Skeletal muscle cell (primary cell): Measurements from ENCODE around the gene UAP1.
"Not testable (repeated sequence)": the region's sequence is repeated elsewhere in the genome, so short reads cannot be mapped to it uniquely, and the experiment has no call there.

ENCODE experiments used
- DNase-seq: peaks from one replicate; pipeline ENCODE4 v3.0.0-alpha.2; 2010; ENCODE audit warnings: low read depth
- H3K4me3 ChIP-seq: 2 replicates; pipeline ENCODE4 v1.5.1; 2011; ENCODE audit warnings: low read depth, mild to moderate bottlenecking, control low read depth, low read length, moderate library complexity

UAP1 gene

GRCh38 chr1:162603117-162603516 lies 41.6 kb downstream of the UAP1 start:
- DNase-seq, H3K4me3 ChIP-seq: not testable (repeated sequence)

GRCh38 chr1:162605225-162605927 lies 43.9 kb downstream of the UAP1 start:
- H3K4me3 ChIP-seq: no peak overlapping the region
- DNase-seq: peak; percentile 92

- no peak overlapping the region for H3K4me3 ChIP-seq
- DNase-seq: no peak
Measured at GRCh38 chr1:162609306-162609705, 47.8 kb downstream of the UAP1 start.

- peak; percentile 56 for DNase-seq
- H3K4me3 ChIP-seq: no peak overlapping the region
Measured at GRCh38 chr1:162612606-162613400, 51.3 kb downstream of the UAP1 start.

- H3K4me3 ChIP-seq: no peak overlapping the region
- no peak for DNase-seq
Measured at GRCh38 chr1:162616848-162617247, 55.3 kb downstream of the UAP1 start.

- H3K4me3 ChIP-seq: no peak overlapping the region
Measured at GRCh38 chr1:162617513-162617912, 56.0 kb downstream of the UAP1 start.

GRCh38 chr1:162619076-162619475 lies 57.6 kb downstream of the UAP1 start:
- H3K4me3 ChIP-seq: no peak overlapping the region
- DNase-seq: no peak

More at GRCh38 chr1:162617513-162617912, 56.0 kb downstream of the UAP1 start:
- DNase-seq: no peak

GRCh38 chr1:162621256-162621655 lies 59.7 kb downstream of the UAP1 start:
- no peak overlapping the region for H3K4me3 ChIP-seq
- no peak for DNase-seq

GRCh38 chr1:162625679-162626078 lies 64.2 kb downstream of the UAP1 start:
- no peak for DNase-seq
- H3K4me3 ChIP-seq: no peak overlapping the region

- DNase-seq: no peak
- no peak overlapping the region for H3K4me3 ChIP-seq
Measured at GRCh38 chr1:162626094-162626493, 64.6 kb downstream of the UAP1 start.

- no peak for DNase-seq
- no peak overlapping the region for H3K4me3 ChIP-seq
Measured at GRCh38 chr1:162626761-162627160, 65.2 kb downstream of the UAP1 start.

- DNase-seq: no peak
- no peak overlapping the region for H3K4me3 ChIP-seq
Measured at GRCh38 chr1:162627662-162628296, 66.3 kb downstream of the UAP1 start.

GRCh38 chr1:162629077-162629627 lies 67.6 kb downstream of the UAP1 start:
- no peak for DNase-seq
- no peak overlapping the region for H3K4me3 ChIP-seq

GRCh38 chr1:162629651-162630050 lies 68.1 kb downstream of the UAP1 start:
- no peak overlapping the region for H3K4me3 ChIP-seq
- peak; percentile 74 for DNase-seq

- no peak for DNase-seq
- H3K4me3 ChIP-seq: peak overlapping the region; percentile 74
Measured at GRCh38 chr1:162631546-162632191, 70.1 kb downstream of the UAP1 start.

- H3K4me3 ChIP-seq: peak within 1 kb of the TSS; percentile 74
- DNase-seq: peak; percentile 89
Measured at GRCh38 chr1:162632217-162632666, 70.7 kb downstream of the UAP1 start, which contains the start of gene DDR2. TSS of gene DDR2 (plus strand) at chr1:162632464. CDS start at chr1:162719064, 86,600 bp downstream.

- DNase-seq: no peak
- H3K4me3 ChIP-seq: peak overlapping the region; percentile 74
Measured at GRCh38 chr1:162632698-162633080, 71.2 kb downstream of the UAP1 start.

- H3K4me3 ChIP-seq: peak overlapping the region; percentile 74
- no peak for DNase-seq
Measured at GRCh38 chr1:162633081-162633762, 71.7 kb downstream of the UAP1 start.

GRCh38 chr1:162635418-162635817 lies 73.9 kb downstream of the UAP1 start:
- no peak for DNase-seq
- H3K4me3 ChIP-seq: peak overlapping the region; percentile 74
